Panc1 (cell line): ENCODE measurements around the gene SLC9A3. TPM values are rescaled to one million over a fixed set of nuclear protein-coding genes. Genes with fewer than 3 reads are reported as not detected.

Source experiments
- ATAC-seq: fragments of 200-7000 bp; cut with Tn5 transposase; 2 replicates; pipeline ENCODE4 v1.9.1; 2020; ENCODE audit warnings: mild to moderate bottlenecking, moderate library complexity
- BruUV-seq: library from RNA; stranded (reverse); fragments of 400-500 nt; replicated peaks from 2 replicates; lab custom pipeline; 2021; lab: Mats Ljungman, UMichigan
- CTCF ChIA-PET: fragments of 300-600 bp; sonication (Branson Sonifier 250); formaldehyde crosslinking; loops from one replicate; lab custom pipeline; 2022; ENCODE audit warnings: antibody characterized with exemption; lab: Charles Lee
- POLR2A ChIA-PET: fragments of 300-600 bp; sonication (Branson Sonifier 250); formaldehyde crosslinking; loops from one replicate; lab custom pipeline; 2022; ENCODE audit warnings: antibody characterized with exemption; lab: Charles Lee
- DNase-seq: peaks from one replicate; pipeline ENCODE4 v3.0.0-alpha.2; 2010; ENCODE audit warnings: low read depth, low spot score
- H3K27ac ChIP-seq: 2 replicates; pipeline ENCODE4 v1.5.1; 2011; ENCODE audit warnings: mild to moderate bottlenecking, low read length, inconsistent platforms
- H3K27me3 ChIP-seq: fragments of 200-500 bp; sonication (Bioruptor generic); 2 replicates; pipeline ENCODE4 v1.6.0; 2014; ENCODE audit warnings: low read length, inconsistent platforms; ENCODE audit not compliant: control insufficient read depth, insufficient read depth
- H3K36me3 ChIP-seq: fragments of 200-500 bp; sonication (Bioruptor generic); 2 replicates; pipeline ENCODE4 v1.5.1; 2014; ENCODE audit warnings: inconsistent platforms, mild to moderate bottlenecking, low read length, moderate library complexity; ENCODE audit not compliant: control insufficient read depth, insufficient read depth
- H3K4me1 ChIP-seq: 2 replicates; pipeline ENCODE4 v1.5.1; 2011; ENCODE audit warnings: inconsistent platforms, mild to moderate bottlenecking, low read length, moderate library complexity; ENCODE audit not compliant: control insufficient read depth, insufficient read depth
- H3K4me3 ChIP-seq, 2 experiments: 2 replicates each; pipeline ENCODE4 v1.5.1; 2011 to 2012; ENCODE audit warnings: low read depth in 2 of 2, low read length in 2 of 2, mild to moderate bottlenecking in 2 of 2, inconsistent platforms in 1 of 2, moderate library complexity in 1 of 2
- H3K9me3 ChIP-seq: fragments of 200-500 bp; sonication (Bioruptor generic); 2 replicates; pipeline ENCODE4 v1.5.1; 2014; ENCODE audit warnings: low read depth, mild to moderate bottlenecking, inconsistent platforms, low read length, moderate library complexity; ENCODE audit not compliant: control insufficient read depth, insufficient read depth
- CTCF ChIP-seq: fragments of 450-650 bp; IDR thresholded peaks from 2 replicates; pipeline ENCODE4 v1.5.1; 2017; ENCODE audit warnings: mild to moderate bottlenecking
- POLR2AphosphoS5 ChIP-seq: IDR thresholded peaks from 2 replicates; pipeline ENCODE4 v1.6.1; 2012; ENCODE audit warnings: mild to moderate bottlenecking, low read depth, low read length, moderate library complexity
- REST ChIP-seq, 2 experiments: IDR thresholded peaks; 2 replicates each; pipeline ENCODE4 v1.6.1; 2011 to 2012; ENCODE audit warnings: low read depth in 2 of 2, control low read depth in 1 of 2, low read length in 1 of 2, mild to moderate bottlenecking in 1 of 2, moderate library complexity in 1 of 2; ENCODE audit not compliant: insufficient read depth in 1 of 2
- SIN3A ChIP-seq: IDR thresholded peaks from 2 replicates; pipeline ENCODE4 v1.6.1; 2012; ENCODE audit warnings: low read depth, mild to moderate bottlenecking, low read length, moderate library complexity, borderline replicate concordance; ENCODE audit not compliant: insufficient read depth
- TCF7L2 ChIP-seq: IDR thresholded peaks from 2 replicates; pipeline ENCODE4 v1.6.1; 2011; ENCODE audit warnings: mild to moderate bottlenecking, low read depth, low read length, inconsistent platforms
- in situ Hi-C: cut with HindIII; loops from 2 replicates; pipeline ENCODE4 v1.10.0; 2016; ENCODE audit warnings: low sequenced_read_pairs, low pct_unique_long_range_greater_than_20kb
- intact Hi-C: fragments of 100-400 bp; cut with micrococcal nuclease; formaldehyde crosslinking; loops from one replicate; pipeline ENCODE4 v1.10.0; 2022; ENCODE audit not compliant: unreplicated experiment
- total RNA-seq: library from RNA; stranded (reverse); gene quantifications from one replicate; pipeline ENCODE4 v1.2.1, GENCODE V29; 2021; ENCODE audit not compliant: unreplicated experiment

SLC9A3 gene
- total RNA-seq, 1 experiment from 2014 or later, result 2.0 TPM

DNA sequence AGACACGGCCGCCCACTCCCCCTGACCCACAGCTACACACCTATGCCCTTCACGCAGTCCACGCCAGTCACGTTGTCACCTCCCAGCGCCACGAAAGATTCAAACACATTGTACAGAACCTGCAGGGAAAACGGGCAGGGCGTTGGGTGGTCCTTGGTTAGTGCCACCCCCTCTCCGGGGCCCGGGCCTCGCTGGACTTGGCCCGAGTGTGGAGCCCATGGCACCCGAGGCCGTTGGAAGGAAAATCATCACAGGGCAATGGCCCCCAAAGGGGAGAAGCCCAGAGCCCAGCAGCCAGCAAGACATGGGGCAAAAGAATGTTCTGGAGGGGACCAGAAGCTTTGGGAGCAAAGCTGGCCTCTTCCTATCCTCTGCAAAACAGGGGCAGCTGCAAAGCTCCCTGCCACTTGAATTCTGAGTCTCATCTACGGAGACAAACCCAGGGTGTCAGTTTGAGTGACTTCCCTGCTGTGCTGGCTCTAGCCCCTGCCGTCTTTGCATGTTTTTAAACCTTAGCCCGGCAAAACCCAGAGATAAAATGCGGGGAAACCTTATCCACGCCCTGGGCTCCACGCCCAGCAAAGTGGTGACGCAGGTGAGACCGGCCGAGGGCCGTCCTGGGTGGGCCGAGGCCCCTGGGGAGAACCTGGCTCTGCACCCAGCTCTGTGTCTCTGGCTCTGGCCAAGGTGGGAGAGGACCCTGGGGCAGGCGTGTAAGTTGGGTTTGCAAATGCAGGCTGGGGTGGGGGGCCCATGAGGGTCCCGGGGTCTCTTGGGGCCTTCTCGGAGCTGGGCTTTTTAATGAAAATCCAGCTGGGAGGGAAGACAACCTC lies 38.9 kb downstream of the SLC9A3 start:
- BruUV-seq, result no TSS peak
- ChIA-PET CTCF (no interaction called here), POLR2A (no interaction called here)
- Histone ChIP-seq H3K4me1 (no peaks in the 10 kb centered on the region), H3K27me3 (no peaks in the 10 kb centered on the region), H3K27ac (no peak overlapping the region), H3K9me3 (no peaks in the 10 kb centered on the region), H3K36me3 (no peaks in the 10 kb centered on the region), H3K4me3 (no peak overlapping the region)
- ATAC-seq (no peak), DNase-seq (no peak)
- intact Hi-C loops (no loop called here), in situ Hi-C loops (no loop called here)
- no peak for TF ChIP-seq POLR2AphosphoS5
- TF ChIP-seq SIN3A, result no peak
- no peak for TF ChIP-seq TCF7L2
- no peak for TF ChIP-seq REST (IDR thresholded peaks at IDR 0.05; ENCODE audit: insufficient read depth in 1 of 2, low read depth in 2 of 2, low read length in 1 of 2)
- no peak for TF ChIP-seq CTCF

DNA sequence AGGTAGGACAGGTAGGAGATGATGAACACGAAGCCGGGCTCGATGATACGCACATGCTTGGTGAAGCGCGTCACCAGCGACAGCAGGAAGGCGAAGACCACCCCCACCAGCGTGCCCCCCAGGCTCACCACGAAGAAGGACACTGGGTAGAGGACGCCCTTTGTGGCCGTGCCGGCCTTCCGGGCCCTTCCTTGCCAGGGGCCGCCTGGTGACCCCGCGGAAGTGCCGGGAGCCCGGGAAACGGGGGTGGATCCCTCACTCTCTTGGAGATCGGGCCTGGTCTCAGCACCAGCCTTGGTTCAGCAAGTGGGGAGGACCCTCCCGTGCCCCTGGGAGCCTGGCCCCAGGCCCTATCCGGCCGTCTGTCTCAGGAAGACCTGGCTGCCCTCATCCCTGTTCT lies 39.7 kb downstream of the SLC9A3 start:
- intact Hi-C loops (no loop called here), in situ Hi-C loops (no loop called here)
- H3K27me3 ChIP-seq, result no peaks in the 10 kb centered on the region
- TF ChIP-seq CTCF (no peak), REST (IDR thresholded peaks at IDR 0.05; ENCODE audit: insufficient read depth in 1 of 2, low read depth in 2 of 2, low read length in 1 of 2) (no peak), POLR2AphosphoS5 (no peak), SIN3A (no peak), TCF7L2 (no peak)
- DNase-seq, result no peak
- ChIA-PET POLR2A (no interaction called here), CTCF (no interaction called here)
- no peak overlapping the region for H3K4me3 ChIP-seq
- no peak overlapping the region for H3K27ac ChIP-seq
- H3K36me3 ChIP-seq, result no peaks in the 10 kb centered on the region
- no peaks in the 10 kb centered on the region for H3K4me1 ChIP-seq
- ATAC-seq, result no peak
- BruUV-seq, result no TSS peak
- no peaks in the 10 kb centered on the region for H3K9me3 ChIP-seq
